OCI-LY1 (cell line): ENCODE measurements around the gene FRAS1.

Experiments used
- H2AFZ ChIP-seq: fragments of 200-600 bp; sonication (generic), shearing (Covaris generic); 2 replicates; pipeline ENCODE4 v1.6.0; 2014; ENCODE audit warnings: antibody characterized with exemption, mild to moderate bottlenecking, low read length
- H3F3A ChIP-seq: fragments of 200-600 bp; sonication (generic), shearing (Covaris generic); 2 replicates; pipeline ENCODE4 v1.6.0; 2014; ENCODE audit warnings: mild to moderate bottlenecking, antibody characterized with exemption, low read length, moderate library complexity; ENCODE audit not compliant: insufficient read depth
- H3K27ac ChIP-seq: fragments of 200-600 bp; sonication (generic); 2 replicates; pipeline ENCODE4 v1.5.1; 2014; ENCODE audit warnings: low read length, mixed run types, mild to moderate bottlenecking, low read depth; ENCODE audit not compliant: poor library complexity, severe bottlenecking
- H3K27me3 ChIP-seq: fragments of 200-600 bp; sonication (generic); 2 replicates; pipeline ENCODE4 v1.6.0; 2014; ENCODE audit warnings: antibody characterized with exemption, mild to moderate bottlenecking, low read length, moderate library complexity; ENCODE audit not compliant: insufficient read depth
- H3K36me3 ChIP-seq: fragments of 200-600 bp; sonication (generic); 2 replicates; pipeline ENCODE4 v1.6.1; 2014; ENCODE audit warnings: mild to moderate bottlenecking, antibody characterized with exemption, low read length, moderate library complexity, mixed read lengths; ENCODE audit not compliant: insufficient read depth
- H3K4me1 ChIP-seq: fragments of 200-600 bp; sonication (generic); 2 replicates; pipeline ENCODE4 v1.5.1; 2014; ENCODE audit warnings: mild to moderate bottlenecking, low read length, moderate library complexity; ENCODE audit not compliant: insufficient read depth, severe bottlenecking
- H3K4me2 ChIP-seq: fragments of 200-600 bp; sonication (generic), shearing (Covaris generic); 2 replicates; pipeline ENCODE4 v1.6.1; 2014; ENCODE audit warnings: low read length
- H3K4me3 ChIP-seq: fragments of 200-600 bp; sonication (generic); 2 replicates; pipeline ENCODE4 v1.5.1; 2014; ENCODE audit warnings: low read length, low read depth, mild to moderate bottlenecking, mixed read lengths; ENCODE audit not compliant: poor library complexity, severe bottlenecking
- H3K79me2 ChIP-seq: fragments of 200-600 bp; shearing (Covaris generic); 2 replicates; pipeline ENCODE4 v1.6.1; 2016; ENCODE audit warnings: mixed run types, low read length, mixed read lengths; ENCODE audit not compliant: insufficient read depth
- H3K9ac ChIP-seq: fragments of 200-600 bp; sonication (generic), shearing (Covaris generic); 2 replicates; pipeline ENCODE4 v1.6.1; 2014; ENCODE audit warnings: mild to moderate bottlenecking, low read length, mixed read lengths
- H3K9me2 ChIP-seq: fragments of 200-600 bp; sonication (generic), shearing (Covaris generic); 2 replicates; pipeline ENCODE4 v1.6.1; 2014; ENCODE audit warnings: low read depth, mild to moderate bottlenecking, low read length, mixed read lengths
- H3K9me3 ChIP-seq: fragments of 200-600 bp; shearing (Covaris generic); 2 replicates; pipeline ENCODE4 v1.6.1; 2014; ENCODE audit warnings: low read length, mixed read lengths
- H4K20me1 ChIP-seq: fragments of 200-600 bp; sonication (generic), shearing (Covaris generic); 2 replicates; pipeline ENCODE4 v1.6.0; 2016; ENCODE audit warnings: mild to moderate bottlenecking, low read length; ENCODE audit not compliant: insufficient read depth
- CTCF ChIP-seq: fragments of 200-600 bp; sonication (generic), shearing (Covaris generic); IDR thresholded peaks from 2 replicates; pipeline ENCODE4 v1.5.1; 2017; ENCODE audit warnings: mild to moderate bottlenecking, antibody characterized with exemption, low read length, moderate library complexity, mixed read lengths
- EZH2 ChIP-seq: fragments of 200-600 bp; sonication (generic), shearing (Covaris generic); IDR thresholded peaks from 2 replicates; pipeline ENCODE4 v1.8.0; 2017; ENCODE audit warnings: borderline replicate concordance, mixed run types, mild to moderate bottlenecking, antibody characterized with exemption, low read length, moderate library complexity, mixed read lengths

FRAS1 gene

GRCh38 chr4:78410225-78410624, 353.1 kb downstream of the FRAS1 start:
- no peaks in the 10 kb centered on the region for H3K9me2 ChIP-seq
- no peak overlapping the region for H2AFZ ChIP-seq
- no peaks in the 10 kb centered on the region for H3K27me3 ChIP-seq
- H3K4me3 ChIP-seq: no peak overlapping the region
- H3K36me3 ChIP-seq: no peaks in the 10 kb centered on the region
- no peak overlapping the region for H3K27ac ChIP-seq
- no peaks in the 10 kb centered on the region for H3K9me3 ChIP-seq
- H4K20me1 ChIP-seq: no peaks in the 10 kb centered on the region
- no peak overlapping the region for H3K9ac ChIP-seq
- no peaks in the 10 kb centered on the region for H3F3A ChIP-seq
- no peaks in the 10 kb centered on the region for H3K79me2 ChIP-seq
- no peaks in the 10 kb centered on the region for H3K4me1 ChIP-seq
- H3K4me2 ChIP-seq: no peak overlapping the region
- TF ChIP-seq EZH2 (no peak), CTCF (no peak)

- no peaks in the 10 kb centered on the region for H3K79me2 ChIP-seq
- H3K9me2 ChIP-seq: no peaks in the 10 kb centered on the region
- no peaks in the 10 kb centered on the region for H3K36me3 ChIP-seq
These were observed 353.6 kb downstream of the FRAS1 start for GRCh38 chr4:78410676-78411075.

DNA sequence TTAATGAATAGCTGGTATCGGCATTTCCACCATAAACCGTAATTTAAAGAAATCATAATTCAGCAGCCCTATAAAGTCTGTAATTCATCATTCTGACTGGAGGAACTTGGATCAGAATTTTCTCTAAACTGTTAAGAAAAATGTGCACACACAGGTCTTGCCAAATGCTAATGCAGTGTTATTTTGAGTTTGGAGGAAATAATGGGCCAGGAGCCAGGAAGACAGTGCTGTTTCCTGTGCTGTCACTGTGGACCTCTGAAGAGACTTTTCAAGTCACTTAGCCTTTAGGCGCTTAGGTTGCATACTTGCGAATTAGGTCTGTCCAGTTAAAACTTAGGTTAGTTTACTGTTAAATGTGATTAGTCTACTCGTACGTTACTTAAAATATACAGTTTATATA, 357.0 kb downstream of the FRAS1 start:
- Histone ChIP-seq H3K9ac (no peak overlapping the region), H3K27me3 (no peaks in the 10 kb centered on the region), H2AFZ (no peak overlapping the region), H3K4me2 (no peak overlapping the region), H4K20me1 (no peaks in the 10 kb centered on the region), H3K4me1 (no peaks in the 10 kb centered on the region), H3K27ac (no peak overlapping the region), H3K9me2 (no peaks in the 10 kb centered on the region), H3K9me3 (no peaks in the 10 kb centered on the region), H3K36me3 (no peaks in the 10 kb centered on the region), H3K4me3 (no peak overlapping the region), H3F3A (no peaks in the 10 kb centered on the region), H3K79me2 (no peaks in the 10 kb centered on the region)
- TF ChIP-seq EZH2 (no peak), CTCF (no peak)

More at GRCh38 chr4:78410676-78411075, 353.6 kb downstream of the FRAS1 start:
- no peak overlapping the region for H3K27ac ChIP-seq
- no peaks in the 10 kb centered on the region for H3F3A ChIP-seq
- no peak overlapping the region for H3K4me3 ChIP-seq
- no peaks in the 10 kb centered on the region for H3K9me3 ChIP-seq
- H3K27me3 ChIP-seq: no peaks in the 10 kb centered on the region
- H3K4me1 ChIP-seq: no peaks in the 10 kb centered on the region
- H3K4me2 ChIP-seq: no peak overlapping the region
- H2AFZ ChIP-seq: no peak overlapping the region
- TF ChIP-seq CTCF (no peak), EZH2 (no peak)
- no peak overlapping the region for H3K9ac ChIP-seq
- no peaks in the 10 kb centered on the region for H4K20me1 ChIP-seq
